OCI-LY3 (cell line): ENCODE results near the gene PEPD.

Experiments used
- H2AFZ ChIP-seq: fragments of 200-600, 300-600 bp; shearing (Covaris generic); 2 replicates; pipeline ENCODE4 v1.6.0; 2014; ENCODE audit warnings: antibody characterized with exemption, low read depth, low read length
- H3K27ac ChIP-seq: fragments of 200-600, 300-600 bp; sonication (generic); 2 replicates; pipeline ENCODE4 v1.5.1; 2014; ENCODE audit warnings: mild to moderate bottlenecking, low read length, moderate library complexity, mixed read lengths
- H3K27me3 ChIP-seq: fragments of 200-600, 300-600 bp; sonication (generic); 2 replicates; pipeline ENCODE4 v1.6.1; 2014; ENCODE audit warnings: low read depth, low read length, mixed read lengths
- H3K36me3 ChIP-seq: fragments of 200-600, 300-600 bp; sonication (generic); replicated peaks from 2 replicates; pipeline ENCODE3; 2014; ENCODE audit warnings: low read depth, low read length, mixed read lengths
- H3K4me1 ChIP-seq: fragments of 300-600, 200-600 bp; sonication (generic); 2 replicates; pipeline ENCODE4 v1.6.1; 2014; ENCODE audit warnings: low read length, mixed read lengths
- H3K4me2 ChIP-seq: fragments of 200-600, 300-600 bp; sonication (generic); 2 replicates; pipeline ENCODE4 v1.6.1; 2014; ENCODE audit warnings: low read length, mixed read lengths
- H3K4me3 ChIP-seq: fragments of 300-600, 200-600 bp; sonication (generic); 2 replicates; pipeline ENCODE4 v1.5.1; 2014; ENCODE audit warnings: antibody characterized with exemption, mild to moderate bottlenecking, low read length, moderate library complexity
- H3K79me2 ChIP-seq: fragments of 300-600, 200-600 bp; shearing (Covaris generic); 2 replicates; pipeline ENCODE4 v1.6.1; 2014; ENCODE audit warnings: mild to moderate bottlenecking, low read length, mixed read lengths
- H3K9ac ChIP-seq: fragments of 300-600, 200-600 bp; shearing (Covaris generic); 2 replicates; pipeline ENCODE4 v1.6.0; 2014; ENCODE audit warnings: mild to moderate bottlenecking, low read length, moderate library complexity
- H3K9me3 ChIP-seq: fragments of 200-600, 300-600 bp; shearing (Covaris generic); 2 replicates; pipeline ENCODE4 v1.6.1; 2014; ENCODE audit warnings: low read length, mixed read lengths; ENCODE audit not compliant: insufficient read depth
- H4K20me1 ChIP-seq: fragments of 200-600, 300-600 bp; sonication (generic); 2 replicates; pipeline ENCODE4 v1.6.1; 2016; ENCODE audit warnings: low read length, mixed read lengths; ENCODE audit not compliant: insufficient read depth
- CTCF ChIP-seq: fragments of 200-600, 300-600 bp; sonication (generic); IDR thresholded peaks from 2 replicates; pipeline ENCODE4 v1.5.1; 2014; ENCODE audit warnings: antibody characterized with exemption, low read length, low read depth
- EZH2phosphoT487 ChIP-seq: fragments of 200-600 bp; shearing (Covaris generic); IDR thresholded peaks from 2 replicates; pipeline ENCODE4 v1.6.1; 2018; ENCODE audit warnings: antibody characterized with exemption, mixed run types, low read depth

PEPD gene

GRCh38 chr19:33462112-33462791, 59.3 kb downstream of the PEPD start:
- no peak overlapping the region for H3K4me3 ChIP-seq
- no peak overlapping the region for H3K9ac ChIP-seq
- H3K79me2 ChIP-seq: no peaks in the 10 kb centered on the region
- H3K9me3 ChIP-seq: no peaks in the 10 kb centered on the region
- H3K4me2 ChIP-seq: no peak overlapping the region
- no peak overlapping the region for H2AFZ ChIP-seq
- H3K27me3 ChIP-seq: no peaks in the 10 kb centered on the region
- H3K27ac ChIP-seq: no peak overlapping the region
- TF ChIP-seq EZH2phosphoT487 (no peak), CTCF (no peak)
- H3K4me1 ChIP-seq: no peaks in the 10 kb centered on the region
- H3K36me3 ChIP-seq: no peaks in the 10 kb centered on the region
- H4K20me1 ChIP-seq: no peaks in the 10 kb centered on the region

GRCh38 chr19:33461256-33462111, 60.1 kb downstream of the PEPD start:
- Histone ChIP-seq H3K79me2 (no peaks in the 10 kb centered on the region), H3K4me1 (no peaks in the 10 kb centered on the region)
- TF ChIP-seq EZH2phosphoT487 (no peak), CTCF (no peak)

GRCh38 chr19:33460221-33460908, 61.2 kb downstream of the PEPD start:
- Histone ChIP-seq H3K9ac (no peak overlapping the region), H3K4me1 (no peaks in the 10 kb centered on the region), H3K9me3 (no peaks in the 10 kb centered on the region), H3K27ac (no peak overlapping the region), H2AFZ (no peak overlapping the region), H3K27me3 (no peaks in the 10 kb centered on the region), H3K4me2 (no peak overlapping the region), H4K20me1 (no peaks in the 10 kb centered on the region), H3K79me2 (no peaks in the 10 kb centered on the region), H3K4me3 (no peak overlapping the region), H3K36me3 (no peaks in the 10 kb centered on the region)
- TF ChIP-seq CTCF (no peak), EZH2phosphoT487 (no peak)

More at GRCh38 chr19:33461256-33462111, 60.1 kb downstream of the PEPD start:
- no peak overlapping the region for H3K9ac ChIP-seq
- H3K4me2 ChIP-seq: no peak overlapping the region
- no peaks in the 10 kb centered on the region for H3K27me3 ChIP-seq
- no peaks in the 10 kb centered on the region for H3K9me3 ChIP-seq
- H3K36me3 ChIP-seq: no peaks in the 10 kb centered on the region
- no peak overlapping the region for H3K27ac ChIP-seq
- no peaks in the 10 kb centered on the region for H4K20me1 ChIP-seq
- H2AFZ ChIP-seq: no peak overlapping the region
- no peak overlapping the region for H3K4me3 ChIP-seq
